Measurements from ENCODE around the gene LRRC10B. TPM values are rescaled to one million over a fixed set of nuclear protein-coding genes. Genes with fewer than 3 reads are reported as not detected.

Gene LRRC10B
- total and polyA plus RNA-seq, 8 donors, result 0.43 to 1.3 (median 0.75) TPM; not detected in 2

GRCh38 chr11:61546663-61547062 is 38.1 kb downstream of the LRRC10B start:
- Histone ChIP-seq H3K4me1 (peaks cover 0 to 13% (median 6%) of the 10 kb centered on the region in 4 donors), H3K27ac (no peak overlapping the region), H3K27me3 (peaks cover 0 to 62% (median 7%) of the 10 kb centered on the region in 3 donors), H3K4me3 (no peak overlapping the region), H3K9me3 (no peaks in the 10 kb centered on the region), H3K36me3 (no peaks in the 10 kb centered on the region)
- intact Hi-C loops (cut with DNase I; ENCODE audit: low total_unique reads), result no loop called here
- 46 to 66% (median 55%) methylated on average over 8 to 20 of the region's 20 CpGs for WGBS, 5 donors
- no peak for TF ChIP-seq POLR2AphosphoS5 (IDR thresholded peaks at IDR 0.05)
- TF ChIP-seq, protein P1, sequence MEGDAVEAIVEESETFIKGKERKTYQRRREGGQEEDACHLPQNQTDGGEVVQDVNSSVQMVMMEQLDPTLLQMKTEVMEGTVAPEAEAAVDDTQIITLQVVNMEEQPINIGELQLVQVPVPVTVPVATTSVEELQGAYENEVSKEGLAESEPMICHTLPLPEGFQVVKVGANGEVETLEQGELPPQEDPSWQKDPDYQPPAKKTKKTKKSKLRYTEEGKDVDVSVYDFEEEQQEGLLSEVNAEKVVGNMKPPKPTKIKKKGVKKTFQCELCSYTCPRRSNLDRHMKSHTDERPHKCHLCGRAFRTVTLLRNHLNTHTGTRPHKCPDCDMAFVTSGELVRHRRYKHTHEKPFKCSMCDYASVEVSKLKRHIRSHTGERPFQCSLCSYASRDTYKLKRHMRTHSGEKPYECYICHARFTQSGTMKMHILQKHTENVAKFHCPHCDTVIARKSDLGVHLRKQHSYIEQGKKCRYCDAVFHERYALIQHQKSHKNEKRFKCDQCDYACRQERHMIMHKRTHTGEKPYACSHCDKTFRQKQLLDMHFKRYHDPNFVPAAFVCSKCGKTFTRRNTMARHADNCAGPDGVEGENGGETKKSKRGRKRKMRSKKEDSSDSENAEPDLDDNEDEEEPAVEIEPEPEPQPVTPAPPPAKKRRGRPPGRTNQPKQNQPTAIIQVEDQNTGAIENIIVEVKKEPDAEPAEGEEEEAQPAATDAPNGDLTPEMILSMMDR (IDR thresholded peaks at IDR 0.05), result no peak
- no peak for TF ChIP-seq EP300 (IDR thresholded peaks at IDR 0.05)
- TF ChIP-seq POLR2A (IDR thresholded peaks at IDR 0.05), result no peak
- DNase-seq, result no peak

GRCh38 chr11:61547246-61547645 is 38.7 kb downstream of the LRRC10B start:
- H3K27ac ChIP-seq, result no peak overlapping the region
- intact Hi-C loops (cut with DNase I; ENCODE audit: low total_unique reads), result no loop called here
- peaks cover 0 to 68% (median 7%) of the 10 kb centered on the region in 3 donors for H3K27me3 ChIP-seq
- no peak for DNase-seq
- H3K4me1 ChIP-seq, result peaks cover 0 to 13% (median 8%) of the 10 kb centered on the region in 4 donors
- no peaks in the 10 kb centered on the region for H3K36me3 ChIP-seq
- no peaks in the 10 kb centered on the region for H3K9me3 ChIP-seq
- 68 to 76% (median 70%) methylated on average over 19 of the region's 19 CpGs for WGBS, 5 donors
- TF ChIP-seq, protein P1 (IDR thresholded peaks at IDR 0.05), result no peak
- TF ChIP-seq POLR2A (IDR thresholded peaks at IDR 0.05) (no peak), POLR2AphosphoS5 (IDR thresholded peaks at IDR 0.05) (no peak), EP300 (IDR thresholded peaks at IDR 0.05) (no peak)
- H3K4me3 ChIP-seq, result no peak overlapping the region

DNA sequence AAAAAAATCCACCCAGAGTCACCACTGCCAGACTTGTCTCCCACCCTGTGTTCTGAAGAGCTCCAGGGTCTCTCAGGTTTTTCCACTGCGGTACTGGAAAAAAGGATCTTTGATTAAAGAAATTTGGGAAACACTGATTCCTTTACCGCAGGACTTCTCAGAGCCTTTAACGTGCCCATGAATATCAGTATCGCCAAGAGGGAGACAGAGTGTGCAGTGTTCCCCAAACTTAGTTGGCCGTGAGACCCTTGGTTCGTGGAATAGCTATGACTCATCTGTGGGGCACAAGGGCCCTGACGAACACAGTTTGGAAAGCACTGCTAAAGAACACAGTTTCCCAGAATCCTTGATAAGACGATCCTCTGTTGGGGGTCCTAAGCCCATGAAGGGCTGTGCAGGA is 40.6 kb downstream of the LRRC10B start:
- Histone ChIP-seq H3K9me3 (no peaks in the 10 kb centered on the region), H3K4me3 (no peak overlapping the region), H3K36me3 (no peaks in the 10 kb centered on the region), H3K4me1 (peaks cover 0 to 20% (median 11%) of the 10 kb centered on the region in 4 donors), H3K27me3 (peaks cover 3 to 87% (median 23%) of the 10 kb centered on the region in 3 donors), H3K27ac (no peak overlapping the region)
- WGBS, 5 donors, result 79 to 85% (median 82%) methylated on average over 8 of the region's 8 CpGs
- TF ChIP-seq POLR2A (IDR thresholded peaks at IDR 0.05), result no peak
- TF ChIP-seq EP300 (IDR thresholded peaks at IDR 0.05), result no peak
- no peak for TF ChIP-seq POLR2AphosphoS5 (IDR thresholded peaks at IDR 0.05)
- TF ChIP-seq, protein P1 (IDR thresholded peaks at IDR 0.05), result no peak
- DNase-seq, result no peak
- intact Hi-C loops (cut with DNase I; ENCODE audit: low total_unique reads), result no loop called here

DNA sequence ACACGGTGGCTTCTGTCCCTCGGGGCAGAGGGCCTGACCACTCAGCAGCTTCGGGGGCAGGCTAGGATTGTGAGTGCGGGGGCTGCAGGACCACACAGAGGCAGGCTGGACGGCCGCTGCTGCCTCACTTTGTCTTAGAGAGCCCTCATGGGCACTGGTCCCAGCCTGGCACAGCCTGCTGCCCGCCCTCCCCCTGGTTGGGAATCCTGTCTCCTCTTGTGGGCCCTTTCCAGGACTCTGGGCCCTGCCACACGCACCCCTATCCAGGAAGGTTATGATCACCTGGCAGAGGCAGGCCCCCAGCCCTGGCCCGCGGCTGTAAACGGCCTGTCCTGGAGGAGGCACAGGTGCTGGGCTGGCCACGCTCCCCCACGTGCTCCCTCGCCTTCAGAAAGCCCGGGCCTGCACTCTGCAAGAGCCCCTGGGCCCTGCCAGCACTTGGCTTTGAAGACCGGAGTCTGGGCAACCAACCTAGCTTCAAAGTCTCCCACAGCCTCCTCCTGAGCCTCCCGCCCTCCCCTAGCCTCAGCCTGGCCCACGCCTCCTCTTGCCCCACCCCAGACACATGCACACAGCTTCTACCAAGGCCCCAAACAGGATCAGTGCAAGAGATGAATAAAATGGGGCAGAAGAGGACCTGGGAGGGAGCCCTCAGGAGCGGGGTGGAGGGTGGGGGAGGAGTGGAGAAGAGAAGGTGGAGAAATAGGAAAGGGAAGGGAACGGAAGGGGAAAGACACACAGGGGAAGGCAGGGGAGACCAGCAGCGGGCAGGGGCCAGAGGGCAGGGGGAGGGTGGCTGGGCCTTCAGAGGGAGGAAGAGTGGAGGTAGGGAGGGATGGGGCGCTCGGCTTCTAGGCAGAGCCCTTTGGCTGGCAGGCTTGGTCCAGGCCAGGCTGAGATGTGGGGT is 41.4 kb downstream of the LRRC10B start:
- no peak for DNase-seq
- Histone ChIP-seq H3K4me3 (no peak overlapping the region), H3K27me3 (peaks cover 3 to 95% (median 30%) of the 10 kb centered on the region in 3 donors)

More for the DNA sequence above, 41.4 kb downstream of the LRRC10B start:
- WGBS, 5 donors, result 78 to 85% (median 81%) methylated on average over 16 to 23 of the region's 23 CpGs
- H3K27ac ChIP-seq, result no peak overlapping the region
- H3K4me1 ChIP-seq, result peaks cover 0 to 20% (median 13%) of the 10 kb centered on the region in 4 donors
- H3K36me3 ChIP-seq, result no peaks in the 10 kb centered on the region
- intact Hi-C loops (cut with DNase I; ENCODE audit: low total_unique reads), result no loop called here
- no peaks in the 10 kb centered on the region for H3K9me3 ChIP-seq
- TF ChIP-seq POLR2A (IDR thresholded peaks at IDR 0.05) (no peak), EP300 (IDR thresholded peaks at IDR 0.05) (no peak), POLR2AphosphoS5 (IDR thresholded peaks at IDR 0.05) (no peak)
- TF ChIP-seq, protein P1 (IDR thresholded peaks at IDR 0.05), result no peak

Data from stomach (tissue), 9 donors.